PFSK-1 (cell line): ENCODE results near the gene VGLL2.

Source experiments
- FOXP2 ChIP-seq: optimal IDR thresholded peaks from 2 replicates; pipeline ENCODE3; 2011; ENCODE audit warnings: borderline replicate concordance, control low read depth, inconsistent platforms; ENCODE audit not compliant: insufficient read depth; ENCODE audit errors: extremely low read length, extremely low read depth
- POLR2AphosphoS5 ChIP-seq: IDR thresholded peaks from 2 replicates; pipeline ENCODE4 v1.6.1; 2012; ENCODE audit warnings: low read depth, mild to moderate bottlenecking, control low read depth, low read length, moderate library complexity
- REST ChIP-seq, 2 experiments: IDR thresholded peaks; 2 replicates each; pipeline versions ENCODE4 v1.6.1 to v1.8.0; 2011 to 2012; ENCODE audit warnings: low read depth in 2 of 2, low read length in 2 of 2, control low read depth in 1 of 2, inconsistent platforms in 1 of 2, mild to moderate bottlenecking in 1 of 2, moderate library complexity in 1 of 2; ENCODE audit not compliant: insufficient read depth in 1 of 2
- SIN3A ChIP-seq: IDR thresholded peaks from 2 replicates; pipeline ENCODE4 v1.6.1; 2012; ENCODE audit warnings: mild to moderate bottlenecking, low read length, moderate library complexity, borderline replicate concordance; ENCODE audit not compliant: insufficient read depth
- TAF1 ChIP-seq: IDR thresholded peaks from 2 replicates; pipeline ENCODE4 v1.6.1; 2012; ENCODE audit warnings: low read length, control low read depth, borderline replicate concordance; ENCODE audit not compliant: insufficient read depth

The VGLL2 gene

GRCh38 chr6:117264692-117265409 is 507 bp upstream of the VGLL2 start:
- no peak for TF ChIP-seq SIN3A
- no peak for TF ChIP-seq REST (IDR thresholded peaks at IDR 0.05; ENCODE audit: insufficient read depth in 1 of 2, low read depth in 2 of 2, low read length in 2 of 2)
- TF ChIP-seq FOXP2, result no peak
- no peak for TF ChIP-seq POLR2AphosphoS5
- TF ChIP-seq TAF1, result no peak

GRCh38 chr6:117266257-117267053 is 1.1 kb downstream of the VGLL2 start:
- TF ChIP-seq TAF1, result no peak
- no peak for TF ChIP-seq POLR2AphosphoS5
- TF ChIP-seq SIN3A, result no peak
- TF ChIP-seq FOXP2, result no peak
- TF ChIP-seq REST (IDR thresholded peaks at IDR 0.05; ENCODE audit: insufficient read depth in 1 of 2, low read depth in 2 of 2, low read length in 2 of 2), result no peak

GRCh38 chr6:117267054-117267347 is 1.6 kb downstream of the VGLL2 start:
- TF ChIP-seq SIN3A (no peak), FOXP2 (no peak), REST (IDR thresholded peaks at IDR 0.05; ENCODE audit: insufficient read depth in 1 of 2, low read depth in 2 of 2, low read length in 2 of 2) (no peak), TAF1 (no peak), POLR2AphosphoS5 (no peak)

- TF ChIP-seq TAF1, result no peak
- TF ChIP-seq REST (IDR thresholded peaks at IDR 0.05; ENCODE audit: insufficient read depth in 1 of 2, low read depth in 2 of 2, low read length in 2 of 2), result 0 out of 4 replicates have a peak, but pooled peaks of 1 of the 2 experiments have one; percentile 23
- no peak for TF ChIP-seq FOXP2
Measured at GRCh38 chr6:117267766-117268534, 2.6 kb downstream of the VGLL2 start.
